ENCODE measurements around the gene KIF5B.
"Not testable (repeated sequence)": the region's sequence is repeated elsewhere in the genome, so short reads cannot be mapped to it uniquely, and the experiment has no call there.

The KIF5B gene

DNA sequence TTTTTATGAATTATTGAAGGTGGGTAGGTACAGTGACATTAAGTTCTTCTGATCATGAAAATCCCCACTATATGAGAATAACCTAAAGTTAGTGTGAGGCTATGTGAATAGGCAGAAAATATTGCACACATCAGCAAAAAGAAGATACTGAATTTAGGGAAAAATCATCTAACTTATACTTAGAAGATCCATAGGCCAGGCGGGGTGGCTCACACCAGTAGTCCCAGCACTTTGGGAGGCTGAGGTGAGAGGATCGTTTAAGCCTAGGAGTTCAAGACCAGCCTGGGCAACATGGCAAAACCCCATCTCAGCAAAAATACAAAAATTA is 78.1 kb downstream of the KIF5B start:
- FAIRE-seq, result no peak

DNA sequence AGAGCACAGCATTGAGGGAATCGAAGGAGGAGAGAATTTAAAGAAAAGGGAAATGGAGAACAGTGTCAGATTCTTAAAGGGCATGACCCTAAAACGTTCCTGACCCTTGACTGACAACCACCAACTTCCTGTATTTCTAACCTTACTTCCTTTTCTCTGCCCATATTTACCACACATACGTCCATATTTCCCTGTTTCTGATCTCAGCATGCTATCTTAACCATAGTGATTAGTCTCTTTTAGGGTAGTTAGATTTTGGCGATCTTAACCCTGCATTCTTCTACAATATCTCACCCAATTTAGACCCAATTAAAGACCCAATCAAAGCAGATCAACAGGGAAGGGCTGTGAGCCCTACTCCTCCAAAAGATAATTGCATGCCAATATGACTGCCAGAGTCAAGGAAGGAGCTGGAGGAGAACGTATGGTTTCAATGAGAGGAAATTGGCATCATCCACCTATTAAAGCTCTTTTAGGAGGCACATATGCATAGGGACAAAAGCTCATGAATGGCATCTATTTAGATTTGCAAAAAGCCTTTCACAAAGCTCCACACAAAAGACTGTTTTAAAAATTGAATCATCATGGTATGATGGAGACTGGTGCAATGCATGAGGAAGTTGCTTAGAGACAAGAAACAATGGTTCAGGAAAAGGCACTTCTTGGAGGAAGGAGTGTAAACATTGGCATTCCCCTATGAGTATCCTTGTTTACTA is 78.6 kb downstream of the KIF5B start:
- FAIRE-seq (no peak), DNase-seq (ENCODE audit: insufficient read length, low spot score) (no peak)
- TF ChIP-seq, protein P1, sequence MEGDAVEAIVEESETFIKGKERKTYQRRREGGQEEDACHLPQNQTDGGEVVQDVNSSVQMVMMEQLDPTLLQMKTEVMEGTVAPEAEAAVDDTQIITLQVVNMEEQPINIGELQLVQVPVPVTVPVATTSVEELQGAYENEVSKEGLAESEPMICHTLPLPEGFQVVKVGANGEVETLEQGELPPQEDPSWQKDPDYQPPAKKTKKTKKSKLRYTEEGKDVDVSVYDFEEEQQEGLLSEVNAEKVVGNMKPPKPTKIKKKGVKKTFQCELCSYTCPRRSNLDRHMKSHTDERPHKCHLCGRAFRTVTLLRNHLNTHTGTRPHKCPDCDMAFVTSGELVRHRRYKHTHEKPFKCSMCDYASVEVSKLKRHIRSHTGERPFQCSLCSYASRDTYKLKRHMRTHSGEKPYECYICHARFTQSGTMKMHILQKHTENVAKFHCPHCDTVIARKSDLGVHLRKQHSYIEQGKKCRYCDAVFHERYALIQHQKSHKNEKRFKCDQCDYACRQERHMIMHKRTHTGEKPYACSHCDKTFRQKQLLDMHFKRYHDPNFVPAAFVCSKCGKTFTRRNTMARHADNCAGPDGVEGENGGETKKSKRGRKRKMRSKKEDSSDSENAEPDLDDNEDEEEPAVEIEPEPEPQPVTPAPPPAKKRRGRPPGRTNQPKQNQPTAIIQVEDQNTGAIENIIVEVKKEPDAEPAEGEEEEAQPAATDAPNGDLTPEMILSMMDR (IDR thresholded peaks at IDR 0.05; ENCODE audit: insufficient read depth, missing control alignments), result no peak

More for the DNA sequence above, 78.1 kb downstream of the KIF5B start:
- DNase-seq (ENCODE audit: insufficient read length, low spot score), result no peak
- TF ChIP-seq, protein P1 (IDR thresholded peaks at IDR 0.05; ENCODE audit: insufficient read depth, missing control alignments), result no peak

- FAIRE-seq, result no peak
- no peak for DNase-seq (ENCODE audit: insufficient read length, low spot score)
These were observed 81.0 kb downstream of the KIF5B start for GRCh38 chr10:31975157-31975765.

DNA sequence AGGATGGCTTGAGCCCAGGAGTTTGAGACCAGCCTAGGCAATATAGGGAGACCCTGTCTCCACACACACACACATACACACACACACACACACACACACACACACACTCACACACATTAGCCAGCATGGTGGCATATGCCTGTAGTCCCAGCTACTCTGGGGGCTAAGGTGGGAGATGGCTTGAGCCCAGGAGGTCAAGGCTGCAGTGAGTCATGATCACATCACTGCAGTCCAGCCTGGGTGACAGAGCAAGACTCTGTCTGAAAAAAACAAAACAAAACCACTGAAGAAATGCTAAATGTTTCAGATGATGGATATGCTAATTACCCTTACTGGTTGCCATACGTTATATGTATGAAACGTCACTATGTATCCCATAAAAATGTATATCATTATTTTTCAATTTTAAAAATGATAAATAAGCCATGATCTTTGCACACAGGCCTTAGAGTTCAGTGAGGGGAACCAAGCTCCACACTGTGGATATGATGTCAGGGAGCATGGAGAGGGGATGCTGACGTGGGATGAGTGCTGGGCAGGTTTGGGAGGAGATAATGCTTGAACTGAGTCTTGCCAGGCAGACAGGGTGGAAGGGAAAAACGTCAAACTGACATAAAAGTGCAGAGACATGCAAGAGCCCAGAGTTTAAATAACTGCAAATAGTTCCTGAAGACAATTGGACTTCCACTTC is 81.6 kb downstream of the KIF5B start:
- FAIRE-seq, result no peak
- TF ChIP-seq, protein P1 (IDR thresholded peaks at IDR 0.05; ENCODE audit: insufficient read depth, missing control alignments), result no peak

More at GRCh38 chr10:31975157-31975765, 81.0 kb downstream of the KIF5B start:
- TF ChIP-seq, protein P1 (IDR thresholded peaks at IDR 0.05; ENCODE audit: insufficient read depth, missing control alignments), result no peak

GRCh38 chr10:31972519-31973041 is 83.6 kb downstream of the KIF5B start:
- FAIRE-seq (no peak), DNase-seq (ENCODE audit: insufficient read length, low spot score) (no peak)
- TF ChIP-seq, protein P1 (IDR thresholded peaks at IDR 0.05; ENCODE audit: insufficient read depth, missing control alignments), result no peak

More for the DNA sequence above, 81.6 kb downstream of the KIF5B start:
- no peak for DNase-seq (ENCODE audit: insufficient read length, low spot score)

DNA sequence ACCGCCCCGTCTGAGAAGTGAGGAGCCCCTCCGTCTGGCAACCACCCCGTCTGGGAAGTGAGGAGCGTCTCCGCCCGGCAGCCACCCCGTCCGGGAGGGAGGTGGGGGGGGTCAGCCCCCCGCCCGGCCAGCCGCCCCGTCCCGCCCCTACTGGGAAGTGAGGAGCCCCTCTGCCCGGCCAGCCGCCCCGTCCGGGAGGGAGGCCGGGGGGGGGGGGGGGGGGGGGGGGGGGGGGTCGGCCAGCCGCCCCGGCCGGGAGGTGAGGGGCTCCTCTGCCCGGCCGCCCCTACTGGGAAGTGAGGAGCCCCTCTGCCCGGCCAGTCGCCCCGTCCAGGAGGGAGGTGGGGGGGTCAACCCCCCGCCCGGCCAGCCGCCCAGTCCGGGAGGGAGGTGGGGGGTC is 86.4 kb downstream of the KIF5B start:
- FAIRE-seq; DNase-seq (ENCODE audit: insufficient read length, low spot score): not testable (repeated sequence)

GRCh38 chr10:31963589-31963980 is 92.6 kb downstream of the KIF5B start:
- no peak for FAIRE-seq
- no peak for DNase-seq (ENCODE audit: insufficient read length, low spot score)
- TF ChIP-seq, protein P1 (IDR thresholded peaks at IDR 0.05; ENCODE audit: insufficient read depth, missing control alignments), result no peak
